ENCODE results near the gene S100A7. TPM values are rescaled to one million over a fixed set of nuclear protein-coding genes. Genes with fewer than 3 reads are reported as not detected.
A peak's percentile ranks its signal among the peaks of the same experiment; 100 is the strongest.

Gene S100A7
- total RNA-seq, 4 donors from 2014 or later = not detected

- peak; percentile 90 for ATAC-seq (ENCODE audit: low FRiP score)
These were observed 30.0 kb upstream of the S100A7 start for GRCh38 chr1:153490272-153491051.

GRCh38 chr1:153488731-153489130, 28.3 kb upstream of the S100A7 start:
- DNase-seq (ENCODE audit: low spot score) = no peak
- TF ChIP-seq CTCF (IDR thresholded peaks at IDR 0.05) = no peak
- ATAC-seq (ENCODE audit: low FRiP score) = no peak

More at GRCh38 chr1:153490272-153491051, 30.0 kb upstream of the S100A7 start:
- TF ChIP-seq CTCF (IDR thresholded peaks at IDR 0.05) = no peak
- DNase-seq (ENCODE audit: low spot score) = peak; percentile 59

- no peak for ATAC-seq (ENCODE audit: low FRiP score)
- no peak for TF ChIP-seq CTCF (IDR thresholded peaks at IDR 0.05)
- no peak for DNase-seq (ENCODE audit: low spot score)
These were observed 27.3 kb upstream of the S100A7 start for GRCh38 chr1:153487707-153488106.

- ATAC-seq (ENCODE audit: low FRiP score) (no peak), DNase-seq (ENCODE audit: low spot score) (no peak)
- no peak for TF ChIP-seq CTCF (IDR thresholded peaks at IDR 0.05)
These were observed 25.4 kb upstream of the S100A7 start for GRCh38 chr1:153485863-153486262.

- DNase-seq (ENCODE audit: low spot score) (no peak), ATAC-seq (ENCODE audit: low FRiP score) (no peak)
- no peak for TF ChIP-seq CTCF (IDR thresholded peaks at IDR 0.05)
These were observed 23.3 kb upstream of the S100A7 start for GRCh38 chr1:153483776-153484175.

- no peak for ATAC-seq (ENCODE audit: low FRiP score)
- no peak for DNase-seq (ENCODE audit: low spot score)
- TF ChIP-seq CTCF (IDR thresholded peaks at IDR 0.05) = no peak
These were observed 20.7 kb upstream of the S100A7 start for GRCh38 chr1:153481124-153481523.
